Activated T-cell treated with anti-CD3 and anti-CD28 coated beads, Interleukin-2, amount 50 U/mL, for 24 hours (primary cell): ENCODE results near the gene DUSP7.

Source experiments
- DNase-seq: peaks from one replicate; pipeline ENCODE4 v3.0.0-alpha.2; 2020
- H3K27ac Mint-ChIP-seq: 2 replicates; pipeline ENCODE4 v1.8.0; 2020; ENCODE audit warnings: mild to moderate bottlenecking, mixed read lengths
- H3K27me3 Mint-ChIP-seq: 2 replicates; pipeline ENCODE4 v1.8.0; 2020; ENCODE audit warnings: mixed read lengths
- H3K36me3 Mint-ChIP-seq: 2 replicates; pipeline ENCODE4 v1.8.0; 2020; ENCODE audit warnings: low read depth, mixed read lengths
- H3K4me1 Mint-ChIP-seq: 2 replicates; pipeline ENCODE4 v1.8.0; 2020; ENCODE audit warnings: low read depth, mixed read lengths
- H3K4me3 Mint-ChIP-seq: 2 replicates; pipeline ENCODE4 v1.8.0; 2020; ENCODE audit warnings: mild to moderate bottlenecking, moderate library complexity, mixed read lengths
- H3K9me3 Mint-ChIP-seq: 2 replicates; pipeline ENCODE4 v1.8.0; 2020; ENCODE audit warnings: mixed read lengths

DUSP7 gene

DNA sequence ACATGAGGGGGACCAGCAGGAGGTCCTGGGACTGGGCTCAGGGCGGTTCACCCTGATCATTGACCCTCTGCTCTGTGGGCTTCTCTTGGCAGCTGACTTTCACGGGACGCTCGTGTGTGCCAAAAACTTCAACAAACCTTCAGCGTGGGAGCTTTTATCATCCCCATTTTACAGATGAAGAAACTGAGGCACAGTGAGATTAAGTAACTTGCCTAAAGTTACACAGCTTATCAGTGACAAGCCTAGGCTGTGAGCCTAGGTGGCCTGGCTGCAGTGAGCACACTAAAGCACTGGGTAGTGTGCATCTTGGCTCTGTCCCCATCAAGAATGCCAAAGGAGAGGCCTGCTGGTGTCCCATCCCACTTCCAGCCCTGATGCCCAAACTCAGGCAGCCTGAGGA lies 23.6 kb upstream of the DUSP7 start:
- DNase-seq = no peak

DNA sequence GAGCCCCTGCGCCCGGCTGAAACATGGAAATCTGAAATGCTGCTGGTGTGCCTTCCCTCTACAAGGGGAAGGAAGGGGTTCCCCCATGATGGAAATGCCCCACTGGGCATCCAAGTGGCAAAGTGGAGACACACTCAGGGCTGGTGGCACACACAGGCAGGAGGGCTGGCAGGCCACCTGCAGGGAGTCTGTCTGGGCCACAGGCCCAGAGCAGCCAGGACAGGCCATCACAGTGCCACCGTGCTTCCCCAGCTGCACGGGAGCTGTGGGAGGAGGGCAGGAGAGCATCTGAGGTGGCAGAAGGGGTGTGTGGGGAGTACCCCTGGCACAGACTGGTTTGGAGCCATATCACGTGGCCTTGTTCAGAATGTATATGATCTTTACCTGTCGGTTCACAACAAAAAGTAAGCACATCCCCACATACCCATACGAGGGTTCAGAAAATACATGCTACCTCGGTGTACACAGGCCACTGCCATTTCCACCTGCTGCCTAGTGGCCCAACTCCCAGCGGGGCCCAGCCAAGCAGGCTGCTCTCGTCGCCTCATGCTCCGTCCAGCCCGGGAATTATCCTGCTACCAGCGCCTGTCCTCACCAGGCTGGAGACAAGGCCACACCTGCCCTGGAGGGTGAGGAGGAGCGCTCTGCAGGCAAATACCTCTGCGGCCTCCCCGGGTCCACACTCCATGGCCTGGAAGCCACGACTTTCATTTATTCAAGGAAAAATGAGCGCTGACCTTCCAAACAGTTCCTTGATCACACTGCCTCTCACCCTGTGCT lies 22.6 kb upstream of the DUSP7 start:
- H3K4me1 Mint-ChIP-seq = no peaks in the 10 kb centered on the region
- no peak for DNase-seq
- no peak overlapping the region for H3K4me3 Mint-ChIP-seq
- no peak overlapping the region for H3K27ac Mint-ChIP-seq
- H3K9me3 Mint-ChIP-seq = no peaks in the 10 kb centered on the region
- H3K36me3 Mint-ChIP-seq = peaks cover 18% of the 10 kb centered on the region
- no peaks in the 10 kb centered on the region for H3K27me3 Mint-ChIP-seq

More for the DNA sequence above, 23.6 kb upstream of the DUSP7 start:
- Mint-ChIP-seq H3K9me3 (no peaks in the 10 kb centered on the region), H3K36me3 (peaks cover 9% of the 10 kb centered on the region), H3K27ac (no peak overlapping the region), H3K4me3 (no peak overlapping the region), H3K27me3 (no peaks in the 10 kb centered on the region), H3K4me1 (no peaks in the 10 kb centered on the region)

DNA sequence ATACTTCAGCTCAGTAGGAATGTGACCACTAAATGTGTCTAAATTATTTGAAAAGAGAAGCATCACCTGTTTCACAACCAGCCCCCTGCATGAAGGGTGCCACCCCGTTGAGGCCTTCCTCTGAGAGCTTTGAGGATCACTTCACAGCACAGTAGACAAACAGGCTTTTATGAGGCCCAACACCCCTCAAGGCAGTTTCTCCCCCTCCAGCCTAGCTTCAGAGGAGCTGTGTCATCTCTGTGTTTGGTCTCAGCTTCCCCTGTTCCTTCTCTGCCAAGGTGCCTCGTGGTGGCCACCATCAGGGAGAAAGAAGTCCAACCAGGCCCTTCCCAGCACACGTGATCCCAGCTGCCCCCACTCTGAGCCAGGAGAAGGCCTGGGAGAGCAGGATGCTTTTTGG lies 21.6 kb upstream of the DUSP7 start:
- Mint-ChIP-seq H3K36me3 (peaks cover 23% of the 10 kb centered on the region), H3K9me3 (no peaks in the 10 kb centered on the region), H3K4me1 (no peaks in the 10 kb centered on the region), H3K27me3 (no peaks in the 10 kb centered on the region), H3K4me3 (no peak overlapping the region), H3K27ac (no peak overlapping the region)
- DNase-seq = no peak

- Mint-ChIP-seq H3K9me3 (no peaks in the 10 kb centered on the region), H3K4me3 (no peak overlapping the region), H3K27me3 (no peaks in the 10 kb centered on the region), H3K36me3 (peaks cover 23% of the 10 kb centered on the region), H3K4me1 (no peaks in the 10 kb centered on the region), H3K27ac (no peak overlapping the region)
- DNase-seq = no peak
Measured at GRCh38 chr3:52076896-52077780, 20.8 kb upstream of the DUSP7 start.

- H3K4me3 Mint-ChIP-seq = no peak overlapping the region
- peaks cover 5% of the 10 kb centered on the region for H3K4me1 Mint-ChIP-seq
- no peaks in the 10 kb centered on the region for H3K27me3 Mint-ChIP-seq
- H3K27ac Mint-ChIP-seq = no peak overlapping the region
- peaks cover 23% of the 10 kb centered on the region for H3K36me3 Mint-ChIP-seq
- no peaks in the 10 kb centered on the region for H3K9me3 Mint-ChIP-seq
- DNase-seq = no peak
Measured at GRCh38 chr3:52073490-52073889, 17.1 kb upstream of the DUSP7 start.

GRCh38 chr3:52072471-52072870 lies 16.1 kb upstream of the DUSP7 start:
- Mint-ChIP-seq H3K4me3 (no peak overlapping the region), H3K4me1 (peaks cover 5% of the 10 kb centered on the region), H3K9me3 (no peaks in the 10 kb centered on the region), H3K27ac (no peak overlapping the region), H3K27me3 (no peaks in the 10 kb centered on the region), H3K36me3 (peaks cover 23% of the 10 kb centered on the region)
- no peak for DNase-seq

DNA sequence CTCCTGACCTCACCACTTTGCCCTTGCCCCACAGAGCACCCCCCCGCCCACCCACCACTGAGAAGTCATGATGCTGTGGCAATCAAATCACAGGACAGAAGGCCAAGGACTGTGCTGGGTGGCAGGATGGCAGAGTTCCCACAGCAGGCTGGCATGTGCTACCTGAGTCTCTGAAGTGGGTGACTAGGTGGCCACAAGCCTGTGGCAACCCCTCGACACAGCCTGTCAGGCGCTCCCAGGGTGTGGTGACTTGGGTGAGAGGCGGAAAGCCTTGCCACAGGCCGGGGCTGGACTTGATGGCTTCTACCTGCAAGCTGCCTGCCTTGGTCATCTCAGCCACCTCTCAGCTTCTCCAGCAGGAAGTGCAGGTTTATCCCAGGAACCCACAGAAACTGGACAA lies 15.6 kb upstream of the DUSP7 start:
- Mint-ChIP-seq H3K36me3 (peaks cover 23% of the 10 kb centered on the region), H3K9me3 (no peaks in the 10 kb centered on the region), H3K4me3 (no peak overlapping the region), H3K27ac (no peak overlapping the region), H3K27me3 (no peaks in the 10 kb centered on the region), H3K4me1 (peaks cover 5% of the 10 kb centered on the region)
- no peak for DNase-seq

DNA sequence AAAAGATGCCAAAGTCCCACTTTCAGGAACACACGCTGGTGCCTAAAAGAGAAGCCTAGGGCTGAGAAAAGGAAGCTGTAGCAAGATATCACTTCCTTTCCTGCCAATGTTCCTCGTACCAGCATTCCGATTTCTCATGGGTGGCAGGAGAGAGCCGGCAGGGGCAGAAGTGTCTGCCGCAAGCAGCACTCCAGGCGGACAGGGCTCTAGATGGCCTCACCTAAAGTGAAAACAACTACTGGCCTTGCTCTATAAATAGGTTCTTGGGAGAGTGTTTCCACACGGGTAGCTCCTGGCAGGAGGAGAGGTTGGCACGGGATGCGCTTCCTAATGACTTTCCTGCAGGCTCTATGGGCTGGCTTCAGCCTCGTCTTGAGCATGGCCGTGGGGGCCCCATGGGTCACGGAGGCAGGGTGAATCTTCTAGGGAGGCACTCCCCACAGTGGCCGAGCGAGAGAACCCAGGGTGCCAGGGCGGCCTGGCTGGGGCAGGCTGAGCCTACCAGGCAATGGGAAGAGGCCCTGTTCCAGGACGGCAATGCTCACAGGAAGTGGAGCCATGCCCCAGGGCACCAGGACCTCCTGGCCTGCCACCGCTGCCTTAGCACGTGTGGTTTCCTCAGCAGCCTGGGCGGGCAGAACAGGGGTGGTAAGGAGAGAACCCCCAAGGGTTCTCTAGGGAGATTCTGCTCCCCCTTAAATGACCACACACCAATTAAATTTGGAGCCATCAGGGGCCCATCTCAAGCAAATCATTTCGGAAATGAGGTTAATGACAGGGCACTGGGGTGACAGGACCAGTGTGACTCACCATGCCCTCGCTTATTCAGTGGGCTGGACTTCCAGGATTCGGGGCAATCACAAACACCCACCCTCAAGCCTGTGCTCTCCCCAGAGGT lies 14.6 kb upstream of the DUSP7 start:
- Mint-ChIP-seq H3K36me3 (peaks cover 23% of the 10 kb centered on the region), H3K9me3 (no peaks in the 10 kb centered on the region), H3K4me3 (no peak overlapping the region), H3K27ac (no peak overlapping the region), H3K4me1 (peaks cover 5% of the 10 kb centered on the region), H3K27me3 (no peaks in the 10 kb centered on the region)
- no peak for DNase-seq

DNA sequence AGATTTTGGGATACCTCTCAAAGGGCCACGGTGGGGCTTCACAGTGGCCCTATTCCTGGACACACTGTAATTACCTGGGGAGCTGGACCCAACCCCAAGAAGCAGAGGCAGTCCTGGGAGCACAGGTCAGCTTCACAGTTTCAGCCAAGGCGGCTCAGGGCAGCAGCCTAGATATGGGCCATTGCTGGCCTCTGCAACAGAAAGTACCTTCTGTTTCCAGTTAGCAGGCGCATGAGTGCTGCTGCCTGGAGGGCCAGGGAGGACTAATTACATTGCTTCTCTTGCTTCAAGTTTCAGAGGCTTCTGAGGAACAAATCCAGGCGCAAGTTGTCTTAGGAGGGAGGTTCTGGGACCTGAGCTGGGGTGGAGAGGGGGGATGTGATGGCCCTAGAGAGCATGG lies 13.5 kb upstream of the DUSP7 start:
- H3K27me3 Mint-ChIP-seq = no peaks in the 10 kb centered on the region
- H3K36me3 Mint-ChIP-seq = peaks cover 13% of the 10 kb centered on the region
- H3K4me1 Mint-ChIP-seq = peaks cover 5% of the 10 kb centered on the region
- H3K9me3 Mint-ChIP-seq = no peaks in the 10 kb centered on the region
- H3K4me3 Mint-ChIP-seq = no peak overlapping the region
- no peak for DNase-seq
- H3K27ac Mint-ChIP-seq = no peak overlapping the region

- Mint-ChIP-seq H3K36me3 (peaks cover 7% of the 10 kb centered on the region), H3K27me3 (no peaks in the 10 kb centered on the region), H3K27ac (no peak overlapping the region), H3K4me3 (no peak overlapping the region), H3K4me1 (peaks cover 5% of the 10 kb centered on the region), H3K9me3 (no peaks in the 10 kb centered on the region)
- DNase-seq = no peak
Measured at GRCh38 chr3:52069135-52069534, 12.8 kb upstream of the DUSP7 start.

DNA sequence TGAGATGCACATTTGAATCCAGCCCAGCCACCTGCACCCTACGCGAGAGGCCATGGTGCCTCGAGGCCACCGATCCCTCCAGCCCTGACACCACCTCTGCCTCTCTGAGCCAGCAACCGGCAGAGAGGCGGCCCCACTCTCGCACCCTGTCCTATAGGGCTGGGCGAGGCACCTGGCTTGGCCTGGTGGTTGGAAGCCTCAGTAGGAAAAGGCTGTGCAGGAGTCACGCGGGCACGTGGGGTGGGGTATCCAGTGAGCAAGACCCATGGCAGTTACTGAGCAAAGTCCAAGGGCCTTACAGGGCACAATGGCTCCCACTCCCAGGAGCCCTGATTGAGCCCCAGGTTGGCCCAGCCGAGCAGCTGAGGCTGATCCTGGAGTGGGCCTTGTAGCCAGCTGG lies 12.4 kb upstream of the DUSP7 start:
- H3K27ac Mint-ChIP-seq = no peak overlapping the region
- no peaks in the 10 kb centered on the region for H3K27me3 Mint-ChIP-seq
- DNase-seq = no peak
- H3K4me1 Mint-ChIP-seq = peaks cover 5% of the 10 kb centered on the region
- H3K36me3 Mint-ChIP-seq = peaks cover 3% of the 10 kb centered on the region
- H3K9me3 Mint-ChIP-seq = no peaks in the 10 kb centered on the region
- no peak overlapping the region for H3K4me3 Mint-ChIP-seq

DNA sequence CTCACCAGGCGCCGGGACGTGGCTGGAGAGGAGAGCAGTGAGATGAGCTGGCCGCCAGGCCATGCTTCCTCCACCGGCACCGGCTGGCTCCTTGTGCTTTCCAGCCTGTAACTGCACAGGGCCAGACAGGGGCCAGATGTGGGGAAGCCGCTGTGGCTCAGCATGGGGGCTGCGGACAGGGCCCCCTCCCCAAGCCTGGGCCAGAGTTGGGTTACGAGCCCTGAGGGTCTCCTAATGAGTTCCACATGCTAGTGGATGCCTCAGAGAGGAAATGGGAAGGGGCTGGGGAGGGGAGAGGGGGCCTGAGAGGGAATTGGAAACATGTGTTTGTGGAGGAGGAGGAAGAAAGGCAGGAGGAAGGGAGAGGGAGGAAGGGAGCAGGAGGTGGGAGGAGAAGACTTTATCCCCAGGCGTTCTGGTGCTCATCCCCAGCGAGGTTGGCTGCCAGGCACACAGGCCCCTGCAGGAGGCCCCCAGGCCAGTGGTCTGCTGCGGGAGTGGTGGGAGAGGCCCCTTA lies 11.7 kb upstream of the DUSP7 start:
- DNase-seq = no peak
- Mint-ChIP-seq H3K9me3 (no peaks in the 10 kb centered on the region), H3K36me3 (no peaks in the 10 kb centered on the region), H3K4me1 (peaks cover 5% of the 10 kb centered on the region), H3K27ac (no peak overlapping the region), H3K4me3 (no peak overlapping the region), H3K27me3 (no peaks in the 10 kb centered on the region)

DNA sequence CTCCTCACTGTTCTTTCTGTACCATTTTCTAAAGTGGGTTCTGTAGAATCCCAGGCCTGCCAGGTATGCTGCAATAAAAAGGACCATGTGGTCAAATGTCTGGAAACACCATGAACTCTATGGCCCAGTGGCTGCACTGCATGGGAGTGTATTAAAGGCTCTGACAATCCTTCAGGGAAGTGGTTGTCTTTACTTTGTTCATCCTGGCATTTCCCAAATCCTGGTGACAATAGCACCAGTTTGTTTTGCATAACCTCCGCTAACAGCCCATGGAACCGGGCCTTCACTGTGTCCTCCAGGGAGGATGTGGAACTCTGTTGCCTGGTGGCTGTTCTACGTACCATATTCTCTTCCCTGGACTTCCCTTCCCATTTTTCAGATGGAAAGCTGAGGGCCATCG lies 11.2 kb upstream of the DUSP7 start:
- DNase-seq = no peak
- Mint-ChIP-seq H3K27ac (no peak overlapping the region), H3K36me3 (no peaks in the 10 kb centered on the region), H3K4me3 (no peak overlapping the region), H3K4me1 (peaks cover 5% of the 10 kb centered on the region), H3K9me3 (no peaks in the 10 kb centered on the region), H3K27me3 (no peaks in the 10 kb centered on the region)

- Mint-ChIP-seq H3K27me3 (no peaks in the 10 kb centered on the region), H3K4me3 (no peak overlapping the region), H3K9me3 (no peaks in the 10 kb centered on the region), H3K4me1 (peaks cover 5% of the 10 kb centered on the region), H3K36me3 (no peaks in the 10 kb centered on the region), H3K27ac (no peak overlapping the region)
- DNase-seq = no peak
Measured at GRCh38 chr3:52067046-52067445, 10.7 kb upstream of the DUSP7 start.
